Activated CD8-positive, alpha-beta memory T cell treated with anti-CD3 and anti-CD28 coated beads for 1 hour (primary cell): ENCODE measurements around the gene CEP41.

Experiments used
- DNase-seq, 2 donors: peaks; one replicate each; pipeline ENCODE4 v3.0.0-alpha.2; 2020; ENCODE audit warnings: low read depth in 1 of 2; ENCODE audit errors: extremely low read depth in 1 of 2

CEP41 gene

GRCh38 chr7:130356121-130356875 is 84.5 kb downstream of the CEP41 start:
- DNase-seq = no peak

- DNase-seq = no peak
These were observed 87.6 kb downstream of the CEP41 start for GRCh38 chr7:130353196-130353595.

- DNase-seq = no peak
These were observed 88.4 kb downstream of the CEP41 start for GRCh38 chr7:130352194-130353074.

- DNase-seq = no peak
These were observed 89.1 kb downstream of the CEP41 start for GRCh38 chr7:130351791-130352090.

GRCh38 chr7:130350945-130351790 is 89.6 kb downstream of the CEP41 start:
- no peak for DNase-seq

GRCh38 chr7:130349911-130350782 is 90.7 kb downstream of the CEP41 start:
- no peak for DNase-seq

- no peak for DNase-seq
These were observed 93.9 kb downstream of the CEP41 start for GRCh38 chr7:130346941-130347340.

GRCh38 chr7:130346177-130346905 is 94.5 kb downstream of the CEP41 start:
- no peak for DNase-seq

- DNase-seq = no peak
These were observed 95.1 kb downstream of the CEP41 start for GRCh38 chr7:130345725-130346124.

GRCh38 chr7:130345136-130345535 is 95.7 kb downstream of the CEP41 start:
- no peak for DNase-seq

- DNase-seq = no peak
These were observed 96.4 kb downstream of the CEP41 start, which contains the start of gene CPA5 for GRCh38 chr7:130344271-130344866. Gene CPA5, plus strand, starts transcription at chr7:130344816. Its CDS starts 1,670 bp downstream, at chr7:130346486.
